Measurements from ENCODE around the gene PKN3.

Gene PKN3

DNA sequence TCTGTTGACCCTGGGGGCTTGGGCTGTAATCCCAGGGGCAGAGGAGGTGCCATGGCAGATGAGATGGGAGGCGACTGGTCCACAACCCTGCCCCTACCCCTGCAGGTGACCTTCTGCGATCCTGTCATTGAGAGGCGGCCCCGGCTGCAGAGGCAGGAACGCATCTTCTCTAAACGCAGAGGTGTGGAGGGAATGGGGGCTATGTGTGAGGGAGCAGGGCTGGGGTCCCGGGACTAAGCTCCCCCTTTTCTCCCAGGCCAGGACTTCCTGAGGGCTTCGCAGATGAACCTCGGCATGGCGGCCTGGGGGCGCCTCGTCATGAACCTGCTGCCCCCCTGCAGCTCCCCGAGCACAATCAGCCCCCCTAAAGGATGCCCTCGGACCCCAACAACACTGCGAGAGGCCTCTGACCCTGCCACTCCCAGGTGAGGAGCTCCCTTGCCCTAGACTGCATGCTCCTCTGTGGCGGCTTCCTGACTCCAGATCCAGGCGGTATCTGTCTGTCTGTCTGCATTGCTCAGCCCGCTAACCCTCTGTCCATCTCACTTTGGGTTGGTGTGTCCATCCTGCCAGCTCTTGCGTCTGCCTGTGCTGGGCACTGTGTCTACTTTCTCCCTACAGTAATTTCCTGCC lies 11.8 kb downstream of the PKN3 start:
- CTCF ChIA-PET: interaction anchor here (0.9 to 2.7 kb wide), 5 partner anchors 10 to 19 kb away, joined by 3 to 12 read pairs (median 6); partner anchors contain the start of genes PKN3 and ZDHHC12
- H3K4me3 ChIP-seq (ENCODE audit: low read depth, low read length): no peak overlapping the region
- no peak for DNase-seq (ENCODE audit: low read depth, low spot score)
- TF ChIP-seq, protein P1, sequence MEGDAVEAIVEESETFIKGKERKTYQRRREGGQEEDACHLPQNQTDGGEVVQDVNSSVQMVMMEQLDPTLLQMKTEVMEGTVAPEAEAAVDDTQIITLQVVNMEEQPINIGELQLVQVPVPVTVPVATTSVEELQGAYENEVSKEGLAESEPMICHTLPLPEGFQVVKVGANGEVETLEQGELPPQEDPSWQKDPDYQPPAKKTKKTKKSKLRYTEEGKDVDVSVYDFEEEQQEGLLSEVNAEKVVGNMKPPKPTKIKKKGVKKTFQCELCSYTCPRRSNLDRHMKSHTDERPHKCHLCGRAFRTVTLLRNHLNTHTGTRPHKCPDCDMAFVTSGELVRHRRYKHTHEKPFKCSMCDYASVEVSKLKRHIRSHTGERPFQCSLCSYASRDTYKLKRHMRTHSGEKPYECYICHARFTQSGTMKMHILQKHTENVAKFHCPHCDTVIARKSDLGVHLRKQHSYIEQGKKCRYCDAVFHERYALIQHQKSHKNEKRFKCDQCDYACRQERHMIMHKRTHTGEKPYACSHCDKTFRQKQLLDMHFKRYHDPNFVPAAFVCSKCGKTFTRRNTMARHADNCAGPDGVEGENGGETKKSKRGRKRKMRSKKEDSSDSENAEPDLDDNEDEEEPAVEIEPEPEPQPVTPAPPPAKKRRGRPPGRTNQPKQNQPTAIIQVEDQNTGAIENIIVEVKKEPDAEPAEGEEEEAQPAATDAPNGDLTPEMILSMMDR (IDR thresholded peaks at IDR 0.05; ENCODE audit: insufficient read depth, low read length, missing control alignments): no peak
- POLR2A ChIA-PET: no interaction called here

GRCh38 chr9:128714586-128715435 lies 12.5 kb downstream of the PKN3 start:
- ChIA-PET POLR2A (no interaction called here), CTCF (interaction anchor here (0.9 to 2.7 kb wide), 7 partner anchors 10 to 18 kb away, joined by 3 to 12 read pairs (median 6); partner anchors contain the start of genes PKN3 and ZDHHC12)
- no peak for DNase-seq (ENCODE audit: low read depth, low spot score)
- TF ChIP-seq, protein P1 (IDR thresholded peaks at IDR 0.05; ENCODE audit: insufficient read depth, low read length, missing control alignments): no peak
- H3K4me3 ChIP-seq (ENCODE audit: low read depth, low read length): no peak overlapping the region

DNA sequence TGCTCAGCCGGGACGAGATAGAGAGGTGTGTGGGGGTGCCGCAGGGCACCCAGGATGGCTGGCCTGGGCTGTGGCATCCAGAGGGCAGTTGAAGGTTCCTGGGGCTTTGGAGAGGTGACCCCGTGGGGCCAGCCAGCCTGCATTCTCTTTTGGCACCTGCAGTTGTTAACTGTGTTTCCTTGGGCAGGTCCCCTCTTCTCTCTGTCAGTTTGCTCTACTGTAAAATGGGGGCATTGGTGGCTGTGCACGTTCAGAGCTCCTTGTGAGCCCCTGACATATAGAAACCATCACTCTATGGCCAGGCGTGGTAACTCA lies 13.1 kb downstream of the PKN3 start:
- ChIA-PET POLR2A (no interaction called here), CTCF (interaction anchor here (1.4 to 2.7 kb wide), 5 partner anchors 9 to 18 kb away, joined by 4 to 12 read pairs (median 7); partner anchors contain the start of genes PKN3 and ZDHHC12)
- no peak for DNase-seq (ENCODE audit: low read depth, low spot score)
- TF ChIP-seq, protein P1 (IDR thresholded peaks at IDR 0.05; ENCODE audit: insufficient read depth, low read length, missing control alignments): no peak
- no peak overlapping the region for H3K4me3 ChIP-seq (ENCODE audit: low read depth, low read length)

DNA sequence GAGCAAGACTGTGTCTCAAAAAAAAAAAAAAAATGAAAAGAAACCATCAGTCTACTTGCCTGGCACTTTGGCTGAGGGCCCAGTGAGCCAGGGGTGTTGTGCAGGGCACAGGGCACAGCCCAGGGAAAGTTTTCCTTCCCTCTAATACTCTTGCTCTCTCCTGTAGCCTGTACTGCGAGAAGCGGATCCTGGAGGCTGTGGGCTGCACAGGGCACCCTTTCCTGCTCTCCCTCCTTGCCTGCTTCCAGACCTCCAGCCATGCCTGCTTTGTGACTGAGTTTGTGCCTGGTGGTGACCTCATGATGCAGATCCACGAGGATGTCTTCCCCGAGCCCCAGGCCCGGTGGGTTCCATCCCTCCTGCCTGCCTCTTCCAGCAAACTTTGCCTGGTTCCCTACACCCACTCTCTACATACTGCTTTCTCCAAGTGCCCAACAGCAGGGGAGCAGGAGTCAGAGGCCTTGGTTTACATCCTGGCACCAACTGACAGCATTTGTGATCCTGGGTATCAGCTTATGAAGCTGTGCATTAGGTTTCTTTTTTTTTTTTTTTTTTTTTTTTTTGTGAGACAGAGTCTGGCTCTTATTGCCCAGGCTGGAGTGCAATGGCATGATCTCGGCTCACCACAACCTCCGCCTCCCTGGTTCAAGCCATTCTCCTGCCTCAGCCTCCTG lies 14.4 kb downstream of the PKN3 start:
- no peak overlapping the region for H3K4me3 ChIP-seq (ENCODE audit: low read depth, low read length)
- POLR2A ChIA-PET: no interaction called here
- TF ChIP-seq, protein P1 (IDR thresholded peaks at IDR 0.05; ENCODE audit: insufficient read depth, low read length, missing control alignments): no peak
- CTCF ChIA-PET: interaction anchor here (0.8 to 1.7 kb wide), 3 partner anchors 12 to 101 kb away, joined by 3 to 7 read pairs (median 4); partner anchors contain the start of genes ENDOG and PKN3
- no peak for DNase-seq (ENCODE audit: low read depth, low spot score)

DNA sequence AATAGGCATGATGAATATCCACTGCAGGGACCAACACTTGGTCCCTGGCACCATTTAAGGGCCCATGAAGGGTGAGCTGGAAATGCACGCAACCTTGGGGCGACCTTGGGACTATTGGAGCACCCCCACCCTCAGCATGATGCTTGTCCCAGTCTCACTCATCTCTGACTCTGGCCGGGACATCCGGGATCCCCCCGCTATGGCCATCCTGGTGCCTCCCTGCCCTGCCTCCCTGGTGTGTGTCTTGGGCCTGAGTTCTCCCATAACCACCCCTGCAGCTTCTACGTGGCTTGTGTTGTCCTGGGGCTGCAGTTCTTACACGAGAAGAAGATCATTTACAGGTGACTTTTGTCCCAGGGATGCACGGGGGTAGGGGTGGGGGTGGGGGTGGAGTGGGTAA lies 15.7 kb downstream of the PKN3 start:
- POLR2A ChIA-PET: no interaction called here
- no peak for DNase-seq (ENCODE audit: low read depth, low spot score)
- H3K4me3 ChIP-seq (ENCODE audit: low read depth, low read length): no peak overlapping the region
- CTCF ChIA-PET: interaction anchor here (1.4 kb wide), 1 partner anchor 15 kb away, joined by 5 read pairs; no protein-coding TSS in a partner anchor
- TF ChIP-seq, protein P1 (IDR thresholded peaks at IDR 0.05; ENCODE audit: insufficient read depth, low read length, missing control alignments): no peak
